OCI-LY1 (cell line): Measurements from ENCODE around the gene KCNMA1.

ENCODE experiments used
- EZH2 ChIP-seq: fragments of 200-600 bp; sonication (generic), shearing (Covaris generic); IDR thresholded peaks from 2 replicates; pipeline ENCODE4 v1.8.0; 2017; ENCODE audit warnings: borderline replicate concordance, mixed run types, mild to moderate bottlenecking, antibody characterized with exemption, low read length, moderate library complexity, mixed read lengths
- TF ChIP-seq, protein P1 (sequence below): fragments of 200-600 bp; sonication (generic), shearing (Covaris generic); IDR thresholded peaks from 2 replicates; pipeline ENCODE4 v1.5.1; 2017; ENCODE audit warnings: mild to moderate bottlenecking, antibody characterized with exemption, low read length, moderate library complexity, mixed read lengths

DNA sequence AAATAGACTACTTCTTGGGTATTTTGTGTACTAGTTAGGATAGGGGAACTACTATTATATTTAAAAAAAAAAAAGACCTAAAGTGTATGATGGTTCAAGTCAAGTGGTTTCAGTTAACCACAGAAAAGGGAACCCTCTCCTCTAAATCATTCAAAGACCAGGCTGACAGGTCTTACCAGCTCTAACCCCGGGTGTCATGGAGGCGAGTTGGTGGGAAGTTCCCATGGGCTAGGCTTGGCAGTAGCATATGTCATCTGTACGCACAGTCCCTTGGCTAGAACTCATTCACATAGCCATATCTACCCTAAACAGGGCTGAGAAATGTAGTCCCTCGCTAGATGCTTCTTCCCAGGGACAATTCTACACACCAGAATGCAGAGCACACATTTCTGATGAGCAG, 37.7 kb upstream of the KCNMA1 start:
- TF ChIP-seq, protein P1, sequence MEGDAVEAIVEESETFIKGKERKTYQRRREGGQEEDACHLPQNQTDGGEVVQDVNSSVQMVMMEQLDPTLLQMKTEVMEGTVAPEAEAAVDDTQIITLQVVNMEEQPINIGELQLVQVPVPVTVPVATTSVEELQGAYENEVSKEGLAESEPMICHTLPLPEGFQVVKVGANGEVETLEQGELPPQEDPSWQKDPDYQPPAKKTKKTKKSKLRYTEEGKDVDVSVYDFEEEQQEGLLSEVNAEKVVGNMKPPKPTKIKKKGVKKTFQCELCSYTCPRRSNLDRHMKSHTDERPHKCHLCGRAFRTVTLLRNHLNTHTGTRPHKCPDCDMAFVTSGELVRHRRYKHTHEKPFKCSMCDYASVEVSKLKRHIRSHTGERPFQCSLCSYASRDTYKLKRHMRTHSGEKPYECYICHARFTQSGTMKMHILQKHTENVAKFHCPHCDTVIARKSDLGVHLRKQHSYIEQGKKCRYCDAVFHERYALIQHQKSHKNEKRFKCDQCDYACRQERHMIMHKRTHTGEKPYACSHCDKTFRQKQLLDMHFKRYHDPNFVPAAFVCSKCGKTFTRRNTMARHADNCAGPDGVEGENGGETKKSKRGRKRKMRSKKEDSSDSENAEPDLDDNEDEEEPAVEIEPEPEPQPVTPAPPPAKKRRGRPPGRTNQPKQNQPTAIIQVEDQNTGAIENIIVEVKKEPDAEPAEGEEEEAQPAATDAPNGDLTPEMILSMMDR = no peak
- no peak for TF ChIP-seq EZH2
